Transverse colon (tissue), 3 donors: ENCODE measurements around the gene VGLL4.

ENCODE experiments used
- CTCF ChIP-seq, 5 experiments: fragments of 200-600 bp in 3 of 5; fragments of 450-650 bp in 2 of 5; sonication (generic) in 3 of 5; IDR thresholded peaks; 1 replicate in 2 of 5; 2 replicates in 3 of 5; pipeline ENCODE4 v1.5.1; 2016 to 2017; ENCODE audit warnings: antibody characterized with exemption in 5 of 5, inconsistent platforms in 3 of 5, mild to moderate bottlenecking in 2 of 5, moderate library complexity in 1 of 5
- EP300 ChIP-seq: sonication (generic); formaldehyde crosslinking; IDR thresholded peaks from one replicate; pipeline ENCODE4 v1.6.1; 2017; ENCODE audit warnings: antibody characterized with exemption, low read depth
- POLR2A ChIP-seq: fragments of 450-650 bp; IDR thresholded peaks from one replicate; pipeline ENCODE4 v1.6.1; 2016; ENCODE audit warnings: antibody characterized with exemption, mild to moderate bottlenecking, moderate library complexity

GRCh38 chr3:11605398-11605797, 38.3 kb downstream of the VGLL4 start:
- TF ChIP-seq POLR2A = no peak
- no peak for TF ChIP-seq EP300
- TF ChIP-seq CTCF (IDR thresholded peaks at IDR 0.05) = no peak
